Esophagus muscularis mucosa (tissue), 4 donors: ENCODE measurements around the gene ADAM33.

Experiments used
- EP300 ChIP-seq: sonication (generic); formaldehyde crosslinking; IDR thresholded peaks from one replicate; pipeline ENCODE4 v1.6.1; 2017; ENCODE audit warnings: antibody characterized with exemption
- POLR2A ChIP-seq: fragments of 450-650 bp; IDR thresholded peaks from one replicate; pipeline ENCODE4 v1.6.1; 2017; ENCODE audit warnings: antibody characterized with exemption, moderate library complexity, mild to moderate bottlenecking, low read depth
- POLR2AphosphoS5 ChIP-seq, 2 donors: sonication (generic); formaldehyde crosslinking; IDR thresholded peaks; one replicate each; pipeline ENCODE4 v1.6.1; 2017; ENCODE audit warnings: antibody characterized with exemption in 2 of 2
- TF ChIP-seq, protein P1 (sequence below), 3 experiments: fragments of 200-600 bp in 2 of 3; fragments of 450-650 bp in 1 of 3; sonication (generic) in 2 of 3; IDR thresholded peaks; one replicate each; pipeline ENCODE4 v1.5.1; 2017 to 2019; ENCODE audit warnings: antibody characterized with exemption in 3 of 3, mild to moderate bottlenecking in 2 of 3, moderate library complexity in 1 of 3

DNA sequence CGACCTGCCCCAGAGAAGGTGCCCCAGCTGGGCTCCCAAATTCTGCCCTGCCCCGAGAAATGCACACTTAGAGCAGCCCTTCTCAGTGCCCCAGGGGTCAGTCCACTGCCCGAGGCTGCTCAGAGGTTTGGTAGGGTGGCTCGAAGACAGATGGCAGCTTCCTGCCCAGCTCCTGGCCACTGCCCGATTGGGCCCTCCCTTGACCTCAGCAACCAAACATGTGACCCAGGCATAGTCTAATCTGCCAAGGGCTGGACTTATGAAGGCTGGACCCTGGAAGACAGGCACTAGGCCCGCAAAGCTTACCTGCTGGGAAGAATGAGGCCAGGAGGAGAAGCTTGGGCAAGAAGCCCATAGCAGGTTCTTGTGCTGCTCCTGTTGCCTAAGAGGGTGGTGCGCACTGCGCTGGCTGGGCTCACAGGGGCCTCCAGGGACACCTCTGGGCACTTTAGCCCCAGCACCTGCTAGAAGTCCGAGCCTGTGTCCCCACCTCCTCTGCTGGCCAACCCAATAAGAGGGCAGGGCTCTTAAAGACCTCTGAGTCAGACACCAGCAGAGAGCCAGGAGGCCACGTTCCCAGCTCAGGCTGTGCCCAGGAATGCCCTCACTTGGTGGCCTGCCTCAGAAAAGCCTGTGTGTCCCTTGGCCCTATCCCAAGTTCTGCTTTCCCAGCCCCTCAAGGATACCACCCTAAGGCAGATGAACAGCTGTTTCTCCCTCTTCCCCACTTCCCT is 25.1 kb upstream of the ADAM33 start:
- TF ChIP-seq EP300 (no peak), POLR2AphosphoS5 (IDR thresholded peaks at IDR 0.05) (no peak), POLR2A (no peak)
- TF ChIP-seq, protein P1, sequence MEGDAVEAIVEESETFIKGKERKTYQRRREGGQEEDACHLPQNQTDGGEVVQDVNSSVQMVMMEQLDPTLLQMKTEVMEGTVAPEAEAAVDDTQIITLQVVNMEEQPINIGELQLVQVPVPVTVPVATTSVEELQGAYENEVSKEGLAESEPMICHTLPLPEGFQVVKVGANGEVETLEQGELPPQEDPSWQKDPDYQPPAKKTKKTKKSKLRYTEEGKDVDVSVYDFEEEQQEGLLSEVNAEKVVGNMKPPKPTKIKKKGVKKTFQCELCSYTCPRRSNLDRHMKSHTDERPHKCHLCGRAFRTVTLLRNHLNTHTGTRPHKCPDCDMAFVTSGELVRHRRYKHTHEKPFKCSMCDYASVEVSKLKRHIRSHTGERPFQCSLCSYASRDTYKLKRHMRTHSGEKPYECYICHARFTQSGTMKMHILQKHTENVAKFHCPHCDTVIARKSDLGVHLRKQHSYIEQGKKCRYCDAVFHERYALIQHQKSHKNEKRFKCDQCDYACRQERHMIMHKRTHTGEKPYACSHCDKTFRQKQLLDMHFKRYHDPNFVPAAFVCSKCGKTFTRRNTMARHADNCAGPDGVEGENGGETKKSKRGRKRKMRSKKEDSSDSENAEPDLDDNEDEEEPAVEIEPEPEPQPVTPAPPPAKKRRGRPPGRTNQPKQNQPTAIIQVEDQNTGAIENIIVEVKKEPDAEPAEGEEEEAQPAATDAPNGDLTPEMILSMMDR (IDR thresholded peaks at IDR 0.05): no peak
